A673 (cell line): Measurements from ENCODE around the gene SLC6A2.

ENCODE experiments used
- CTCF ChIP-seq: fragments of 300-800, 200-600 bp; sonication (generic); conservative IDR thresholded peaks from 2 replicates; pipeline ENCODE4 v1.5.1; 2017; ENCODE audit warnings: low read depth, mild to moderate bottlenecking, antibody characterized with exemption, low read length, moderate library complexity, mixed read lengths
- EZH2 ChIP-seq: fragments of 200-600 bp; sonication (generic); IDR thresholded peaks from 2 replicates; pipeline ENCODE4 v1.6.1; 2017; ENCODE audit warnings: borderline replicate concordance, low read depth, mild to moderate bottlenecking, mixed read lengths, antibody characterized with exemption, low read length; ENCODE audit not compliant: poor library complexity, severe bottlenecking

GRCh38 chr16:55734665-55735064, 78.9 kb downstream of the SLC6A2 start:
- TF ChIP-seq CTCF (no peak), EZH2 (no peak)
